Measurements from ENCODE around the gene PFKFB1.

DNA sequence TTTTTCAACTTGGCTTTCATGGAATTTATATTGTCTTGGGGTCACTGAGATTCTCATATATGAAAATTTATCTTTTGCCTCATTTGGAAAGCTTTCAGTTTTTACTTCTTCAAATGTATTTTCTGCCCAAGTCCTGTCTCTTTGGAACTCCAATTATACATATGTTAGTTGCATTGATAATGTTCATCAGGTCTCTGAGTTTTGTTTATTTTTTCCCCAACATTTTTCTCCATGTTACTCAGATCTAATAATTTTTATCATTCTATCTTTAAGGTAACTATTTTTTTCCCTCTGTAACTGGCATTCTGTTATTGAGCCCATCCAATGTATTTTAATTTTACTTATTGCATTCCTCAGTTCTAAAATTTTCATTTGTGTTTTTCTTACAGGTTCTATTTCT is 84.0 kb downstream of the PFKFB1 start:
- TF ChIP-seq RNF2 (IDR thresholded peaks at IDR 0.05) (no peak), MLLT1 (IDR thresholded peaks at IDR 0.05) (no peak), MAX (CRISPR knock-in tag; IDR thresholded peaks at IDR 0.05) (no peak), RHOXF2B (CRISPR knock-in tag; conservative IDR thresholded peaks at IDR 0.05) (no peak), YY1 (IDR thresholded peaks at IDR 0.05; ENCODE audit: borderline replicate concordance in 1 of 3, control insufficient read depth in 1 of 3, extremely low read depth in 1 of 3, insufficient read depth in 3 of 3, insufficient read length in 1 of 3, insufficient replicate concordance in 2 of 3, low read depth in 1 of 3, low read length in 2 of 3) (no peak), GATA2 (CRISPR knock-in tag; IDR thresholded peaks at IDR 0.05) (no peak), TBL1XR1 (IDR thresholded peaks at IDR 0.05; ENCODE audit: low read length in 2 of 2) (no peak), RAD21 (CRISPR knock-in tag; conservative IDR thresholded peaks at IDR 0.05 in 1 of 2, IDR thresholded peaks at IDR 0.05 in 1 of 2) (no peak), ZNF274 (IDR thresholded peaks at IDR 0.05; ENCODE audit: borderline replicate concordance, low read depth, low read length) (no peak)
- TF ChIP-seq, protein P1, sequence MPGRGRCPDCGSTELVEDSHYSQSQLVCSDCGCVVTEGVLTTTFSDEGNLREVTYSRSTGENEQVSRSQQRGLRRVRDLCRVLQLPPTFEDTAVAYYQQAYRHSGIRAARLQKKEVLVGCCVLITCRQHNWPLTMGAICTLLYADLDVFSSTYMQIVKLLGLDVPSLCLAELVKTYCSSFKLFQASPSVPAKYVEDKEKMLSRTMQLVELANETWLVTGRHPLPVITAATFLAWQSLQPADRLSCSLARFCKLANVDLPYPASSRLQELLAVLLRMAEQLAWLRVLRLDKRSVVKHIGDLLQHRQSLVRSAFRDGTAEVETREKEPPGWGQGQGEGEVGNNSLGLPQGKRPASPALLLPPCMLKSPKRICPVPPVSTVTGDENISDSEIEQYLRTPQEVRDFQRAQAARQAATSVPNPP (IDR thresholded peaks at IDR 0.05; ENCODE audit: borderline replicate concordance, insufficient read depth, insufficient read length), result no peak
- TF ChIP-seq, protein P2, sequence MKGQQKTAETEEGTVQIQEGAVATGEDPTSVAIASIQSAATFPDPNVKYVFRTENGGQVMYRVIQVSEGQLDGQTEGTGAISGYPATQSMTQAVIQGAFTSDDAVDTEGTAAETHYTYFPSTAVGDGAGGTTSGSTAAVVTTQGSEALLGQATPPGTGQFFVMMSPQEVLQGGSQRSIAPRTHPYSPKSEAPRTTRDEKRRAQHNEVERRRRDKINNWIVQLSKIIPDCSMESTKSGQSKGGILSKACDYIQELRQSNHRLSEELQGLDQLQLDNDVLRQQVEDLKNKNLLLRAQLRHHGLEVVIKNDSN (CRISPR knock-in tag; IDR thresholded peaks at IDR 0.05), result no peak

All from K562 (cell line).